Activated CD8-positive, alpha-beta memory T cell treated with anti-CD3 and anti-CD28 coated beads for 1 hour (primary cell): ENCODE data around the gene ZDHHC13.

Experiments used
- DNase-seq, 2 donors: peaks; one replicate each; pipeline ENCODE4 v3.0.0-alpha.2; 2020; ENCODE audit warnings: low read depth in 1 of 2; ENCODE audit errors: extremely low read depth in 1 of 2

Gene ZDHHC13

GRCh38 chr11:19200410-19201201 is 83.6 kb downstream of the ZDHHC13 start:
- DNase-seq: no peak

DNA sequence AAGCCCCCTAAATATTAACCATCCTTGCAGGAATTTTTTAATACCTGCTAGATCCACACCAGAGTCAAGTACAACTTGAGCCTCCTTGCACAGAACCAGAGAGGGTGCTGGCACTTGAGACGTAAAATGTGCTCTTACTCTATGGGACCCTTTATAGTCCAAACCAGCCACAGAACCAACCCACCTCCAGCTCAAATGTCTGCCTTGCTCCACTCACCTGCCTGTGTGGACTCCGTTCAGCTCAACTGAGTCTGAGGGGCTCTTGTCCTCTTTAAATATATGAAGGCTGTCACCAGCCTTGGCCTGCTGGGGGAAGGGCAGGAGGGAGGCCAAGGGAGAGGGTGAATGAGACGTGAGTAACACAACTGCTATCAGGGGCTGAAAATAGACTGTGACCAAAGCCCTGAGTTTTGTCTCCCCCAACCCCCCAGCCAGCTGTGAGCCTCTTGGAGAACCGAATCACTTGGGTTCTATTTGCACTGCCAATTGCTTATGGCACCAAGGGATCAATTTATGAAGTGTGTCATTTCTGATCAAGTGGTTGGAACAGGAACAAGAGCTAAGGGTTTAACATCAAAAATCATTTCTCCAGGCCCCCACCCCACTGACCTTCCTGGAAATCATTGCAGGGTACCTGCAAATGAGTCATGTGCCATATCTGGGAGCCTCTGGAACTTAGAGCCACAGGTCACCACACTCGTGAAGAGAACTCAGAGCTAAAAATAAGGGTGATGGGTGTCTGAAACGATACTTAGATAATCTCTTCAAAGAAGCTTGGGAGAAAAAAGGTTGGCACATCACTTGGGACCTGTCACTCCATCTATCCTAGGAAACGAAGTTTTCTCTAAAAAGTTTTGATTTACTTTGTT is 85.0 kb downstream of the ZDHHC13 start, which contains the start of gene CSRP3:
Gene CSRP3, minus strand, starts transcription at position 247 of the 869 bp plus-strand sequence. CDS start 9,535 bp downstream, outside the sequence.
- no peak for DNase-seq

DNA sequence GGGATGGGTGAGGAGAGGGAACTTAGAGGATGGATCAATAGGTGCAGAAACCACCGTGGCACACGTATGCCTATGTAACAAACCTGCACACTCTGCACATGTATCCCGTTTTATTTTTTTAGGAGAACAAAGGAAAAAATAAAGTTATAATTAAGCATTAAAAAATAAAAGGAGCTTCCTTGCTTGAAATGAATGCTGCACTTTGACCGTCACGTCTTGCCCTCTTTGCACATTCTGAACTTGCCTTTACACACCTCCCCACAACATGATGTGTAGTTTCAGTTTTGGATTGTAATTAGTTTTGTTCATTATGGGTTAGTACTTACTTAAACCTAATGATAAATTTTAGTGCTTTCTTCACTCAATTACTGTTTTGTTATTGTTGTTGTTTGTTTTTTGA is 87.9 kb downstream of the ZDHHC13 start:
- DNase-seq: no peak

DNA sequence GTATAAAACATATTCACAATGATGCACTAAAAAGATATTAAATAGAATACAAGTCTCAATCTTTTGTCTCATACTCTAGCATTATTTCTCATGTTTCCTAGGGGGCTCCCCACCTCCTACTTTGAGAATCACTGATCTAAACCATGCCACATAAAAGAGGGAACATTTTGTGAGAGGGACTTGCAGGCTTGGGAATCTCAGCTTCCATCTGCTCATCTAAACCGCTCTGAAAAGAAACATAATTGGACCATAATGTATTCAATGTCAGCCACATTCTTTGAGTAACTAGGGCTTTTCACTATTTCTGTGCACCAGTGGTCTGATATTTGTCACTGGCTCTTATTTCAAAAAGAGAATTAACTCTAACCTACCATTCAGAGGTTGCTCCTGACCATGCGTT is 91.2 kb downstream of the ZDHHC13 start:
- no peak for DNase-seq

- DNase-seq: no peak
These were observed 92.1 kb downstream of the ZDHHC13 start for GRCh38 chr11:19208959-19209546.

DNA sequence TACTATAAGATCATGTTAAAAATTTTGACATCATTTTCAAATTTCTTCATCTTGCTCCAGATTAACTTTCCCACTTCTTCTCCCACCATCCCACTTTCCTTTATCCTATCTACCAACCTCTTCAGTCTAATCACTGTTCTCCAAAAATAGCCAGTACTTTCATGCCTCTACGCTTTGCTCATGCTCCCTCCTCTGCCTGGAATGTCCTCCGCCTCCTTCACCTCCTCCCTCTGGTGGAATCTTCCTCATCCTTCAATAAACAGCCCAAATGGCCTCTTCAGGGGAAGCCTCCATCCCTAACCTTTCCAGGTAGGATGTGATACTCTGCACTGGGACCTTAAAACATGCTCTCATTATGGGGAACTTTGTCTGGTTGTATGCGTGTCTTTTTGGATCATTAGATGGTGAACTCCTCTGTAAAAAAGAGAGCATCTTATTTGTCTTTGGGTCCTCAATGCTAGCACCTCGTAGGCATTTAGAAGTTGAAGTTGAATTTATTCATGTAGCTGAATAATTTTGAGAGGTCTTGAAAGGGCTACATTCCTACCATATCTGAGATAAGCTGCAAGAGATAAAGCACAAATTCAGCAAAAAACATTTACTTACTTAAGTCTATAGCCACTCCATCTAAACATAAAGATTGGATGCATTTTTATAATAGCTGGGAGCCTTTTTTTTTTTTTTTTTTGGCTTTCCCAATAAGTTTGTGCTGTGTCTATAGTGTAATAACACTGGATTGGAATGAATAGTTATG is 92.8 kb downstream of the ZDHHC13 start:
- DNase-seq: no peak

DNA sequence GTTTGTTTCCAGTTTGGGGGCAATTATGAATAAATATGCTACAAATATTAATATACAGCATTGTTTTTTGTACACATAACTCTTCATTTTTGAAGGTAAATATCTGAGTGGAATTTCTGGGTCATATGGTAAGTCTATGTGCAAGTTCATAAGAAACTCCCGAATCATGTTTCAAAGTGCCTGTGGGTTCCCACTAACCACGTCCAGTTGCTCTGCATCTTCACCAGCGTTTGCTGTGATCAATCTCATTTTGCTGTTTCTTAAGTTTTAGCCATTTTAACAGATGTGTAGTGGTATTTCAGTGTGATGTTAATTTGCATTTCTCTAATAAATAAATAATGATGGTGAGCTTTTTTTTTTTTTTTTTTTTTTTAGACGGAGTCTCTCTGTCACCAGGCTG is 99.1 kb downstream of the ZDHHC13 start:
- DNase-seq: no peak

GRCh38 chr11:19216709-19217374 is 99.9 kb downstream of the ZDHHC13 start:
- no peak for DNase-seq

GRCh38 chr11:19218216-19218615 is 101.2 kb downstream of the ZDHHC13 start:
- no peak for DNase-seq

GRCh38 chr11:19218786-19219460 is 102.0 kb downstream of the ZDHHC13 start:
- DNase-seq: no peak

DNA sequence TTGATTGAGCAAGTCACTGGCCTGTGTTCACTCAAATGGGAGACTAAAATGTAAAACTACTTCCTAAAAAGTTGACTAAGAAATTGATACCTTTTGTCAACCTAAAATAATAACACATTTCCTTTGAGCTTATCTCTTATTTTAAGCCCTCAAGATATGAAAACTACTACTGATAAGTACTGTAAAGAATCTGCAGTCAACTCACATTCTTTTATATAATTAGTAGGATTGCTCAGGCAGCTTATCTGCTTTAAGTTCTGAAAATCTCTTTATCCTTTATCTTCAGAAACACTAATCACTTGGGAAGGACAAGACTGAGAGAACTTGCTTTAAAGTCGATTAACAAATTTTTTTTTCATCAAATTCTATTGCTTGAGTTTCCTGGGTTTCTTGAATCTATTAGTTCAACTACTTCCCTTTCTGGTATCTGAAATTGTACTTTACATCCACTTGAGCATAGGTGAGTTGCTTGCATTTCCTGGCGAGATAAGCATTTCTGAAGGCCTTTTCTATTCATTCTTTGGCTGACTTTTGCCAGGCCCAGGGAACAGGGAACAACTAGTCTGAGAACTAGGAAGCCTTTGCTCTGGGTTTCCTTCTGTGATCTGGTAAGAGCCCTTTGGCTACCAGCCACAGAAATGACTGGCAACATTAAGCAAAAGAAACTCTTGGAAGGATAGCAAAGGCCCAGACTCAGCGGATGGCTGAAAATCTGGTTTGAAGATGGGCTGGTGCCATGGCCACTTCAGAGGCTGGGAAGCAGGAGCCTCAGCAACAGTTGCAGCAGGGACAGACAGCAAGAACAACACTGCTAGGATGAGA is 104.1 kb downstream of the ZDHHC13 start:
- DNase-seq: no peak

DNA sequence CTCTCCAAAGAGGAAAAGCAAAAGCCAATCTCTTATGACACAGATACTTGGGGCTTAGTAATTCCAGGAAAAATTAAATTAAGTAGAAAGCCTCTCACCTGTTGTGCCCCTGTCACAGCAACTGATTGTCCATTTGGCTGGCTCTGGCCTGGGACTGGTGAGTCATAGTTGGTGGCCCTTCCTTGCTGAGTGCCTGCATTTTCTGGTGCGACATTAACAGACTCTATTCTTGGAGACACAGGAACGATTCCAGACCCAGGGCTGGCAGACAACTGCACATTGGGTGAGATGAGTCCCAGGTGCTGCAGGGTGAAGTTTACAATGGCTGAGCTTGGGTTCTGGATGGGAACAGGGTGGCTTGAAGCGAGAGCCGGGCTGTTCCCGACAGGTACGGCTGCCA is 108.2 kb downstream of the ZDHHC13 start:
- no peak for DNase-seq

GRCh38 chr11:19225581-19225980 is 108.6 kb downstream of the ZDHHC13 start:
- no peak for DNase-seq
